Thymus (tissue), 11 donors: ENCODE data around the gene KCNMA1. TPM values are rescaled to one million over a fixed set of nuclear protein-coding genes. Genes with fewer than 3 reads are reported as not detected.
"Not testable (repeated sequence)": the region's sequence is repeated elsewhere in the genome, so short reads cannot be mapped to it uniquely, and the experiment has no call there.

Experiments used
- DNase-seq, 9 donors: peaks; one replicate each; pipeline ENCODE4 v3.0.0-alpha.2; 2013; ENCODE audit warnings: low spot score in 9 of 9, low read depth in 6 of 9, missing footprints in 1 of 9
- H3K27ac ChIP-seq, 2 donors: one replicate each; pipeline ENCODE4 v1.5.1; 2013; ENCODE audit warnings: control low read depth in 1 of 2, low read depth in 1 of 2, low read length in 1 of 2, mild to moderate bottlenecking in 1 of 2, moderate library complexity in 1 of 2
- H3K27me3 ChIP-seq, 2 donors: one replicate each; pipeline ENCODE4 v1.5.1; 2013; ENCODE audit warnings: low read length in 1 of 2; ENCODE audit not compliant: control insufficient read depth in 2 of 2, insufficient read depth in 1 of 2
- H3K36me3 ChIP-seq, 2 donors: one replicate each; pipeline ENCODE4 v1.5.1; 2013; ENCODE audit warnings: low read length in 1 of 2, mild to moderate bottlenecking in 1 of 2, moderate library complexity in 1 of 2; ENCODE audit not compliant: control insufficient read depth in 2 of 2, insufficient read depth in 2 of 2
- H3K4me1 ChIP-seq, 2 donors: one replicate each; pipeline ENCODE4 v1.5.1; 2013; ENCODE audit warnings: low read length in 2 of 2; ENCODE audit not compliant: control insufficient read depth in 2 of 2, insufficient read depth in 2 of 2
- H3K4me3 ChIP-seq, 2 donors: one replicate each; pipeline ENCODE4 v1.5.1; 2013; ENCODE audit warnings: low read length in 2 of 2, control low read depth in 1 of 2, mild to moderate bottlenecking in 1 of 2
- H3K9me3 ChIP-seq, 2 donors: one replicate each; pipeline ENCODE4 v1.5.1; 2013; ENCODE audit warnings: low read length in 1 of 2, mild to moderate bottlenecking in 1 of 2; ENCODE audit not compliant: control insufficient read depth in 2 of 2, insufficient read depth in 1 of 2
- WGBS: extraction: QIAGEN DNeasy Blood & Tissue Kit; methylation state at CpG from one replicate; pipeline ENCODE4 v1.1.7; 2013; 5-methylcytosine and 5-hydroxymethylcytosine counted together
- polyA plus RNA-seq: library from polyadenylated mRNA; stranded (reverse); fragments of 200-250 nt; gene quantifications from one replicate; pipeline ENCODE4 v1.2.3, GENCODE V29; 2013
- total RNA-seq: library from RNA; stranded (reverse); fragments of 120-200 nt; gene quantifications from one replicate; pipeline ENCODE4 v1.2.4, GENCODE V29; 2013
- donor health status: healthy.

KCNMA1 gene
- total and polyA plus RNA-seq, 2 donors = 1.9 to 12.9 TPM

DNA sequence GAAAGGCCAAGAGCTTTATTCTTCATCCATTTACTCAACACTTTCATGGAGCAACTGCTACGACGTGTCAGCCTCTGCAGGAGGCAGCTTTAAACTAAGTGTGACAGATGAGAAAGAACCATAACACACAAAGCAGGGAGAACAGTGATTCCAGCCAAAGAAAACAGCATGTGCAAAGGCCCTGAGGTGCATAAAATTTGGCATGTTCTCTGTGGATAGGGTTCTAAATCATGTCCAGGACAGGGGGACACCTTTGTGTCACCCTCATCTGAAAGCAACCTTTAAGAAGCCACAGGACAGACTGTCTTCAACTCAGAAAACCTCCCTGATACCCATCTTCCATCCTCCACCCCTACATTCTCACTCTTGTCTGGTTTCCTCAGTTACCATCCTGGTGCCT is 116.6 kb downstream of the KCNMA1 start:
- WGBS = 96% methylated on average over 2 of the region's 2 CpGs
- no peak overlapping the region for H3K4me3 ChIP-seq

DNA sequence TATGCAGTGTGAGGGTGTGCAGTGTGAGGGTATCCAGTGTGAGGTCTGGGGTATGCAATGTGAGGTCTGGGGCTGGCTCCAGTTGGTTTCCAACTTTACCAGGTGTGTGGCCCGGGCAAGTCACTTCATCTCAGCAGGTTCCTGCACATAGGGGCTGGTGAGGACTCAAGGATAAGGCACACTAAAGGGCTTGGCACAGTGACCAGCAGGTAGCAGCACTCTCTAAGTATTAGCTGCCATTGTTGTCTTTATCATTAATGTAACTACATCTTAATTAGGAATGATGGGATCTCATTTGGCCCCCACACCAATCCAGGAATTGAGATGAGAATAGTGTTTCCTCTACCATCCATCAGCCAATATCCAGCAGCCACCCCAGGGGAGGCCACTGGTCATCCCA is 117.3 kb downstream of the KCNMA1 start:
- Histone ChIP-seq H3K27ac (no peak overlapping the region), H3K4me1 (no peaks in the 10 kb centered on the region), H3K27me3 (no peaks in the 10 kb centered on the region), H3K36me3 (no peaks in the 10 kb centered on the region), H3K9me3 (no peaks in the 10 kb centered on the region), H3K4me3 (no peak overlapping the region)
- no peak for DNase-seq
- WGBS = 88% methylated on average over 1 of the region's 1 CpG

More for the DNA sequence above, 116.6 kb downstream of the KCNMA1 start:
- Histone ChIP-seq H3K27ac (no peak overlapping the region), H3K9me3 (no peaks in the 10 kb centered on the region), H3K4me1 (no peaks in the 10 kb centered on the region), H3K27me3 (no peaks in the 10 kb centered on the region), H3K36me3 (no peaks in the 10 kb centered on the region)
- DNase-seq = no peak

DNA sequence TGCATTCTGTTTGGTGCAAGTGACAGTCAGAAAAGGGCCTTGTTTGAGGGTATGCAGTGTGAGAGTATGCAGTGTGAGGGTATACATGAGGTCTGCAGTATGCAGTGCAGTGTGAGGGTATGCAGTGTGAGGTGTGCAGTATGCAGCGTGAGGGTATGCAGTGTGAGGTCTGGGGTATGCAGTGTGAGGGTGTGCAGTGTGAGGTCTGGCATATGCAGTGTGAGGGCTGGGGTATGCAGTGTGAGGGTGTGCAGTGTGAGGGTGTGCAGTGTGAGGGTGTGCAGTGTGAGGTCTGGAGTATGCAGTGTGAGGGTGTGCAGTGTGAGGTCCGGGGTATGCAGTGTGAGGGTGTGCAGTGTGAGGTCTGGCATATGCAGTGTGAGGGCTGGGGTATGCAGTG is 117.8 kb downstream of the KCNMA1 start:
- H3K4me3 ChIP-seq, H3K36me3 ChIP-seq, H3K9me3 ChIP-seq, H3K27me3 ChIP-seq, H3K27ac ChIP-seq, H3K4me1 ChIP-seq, DNase-seq: not testable (repeated sequence)
- 83% methylated on average over 2 of the region's 2 CpGs for WGBS

GRCh38 chr10:77518910-77519274 is 118.7 kb downstream of the KCNMA1 start:
- Histone ChIP-seq H3K27ac (no peak overlapping the region), H3K4me1 (no peaks in the 10 kb centered on the region), H3K9me3 (no peaks in the 10 kb centered on the region), H3K27me3 (no peaks in the 10 kb centered on the region), H3K36me3 (no peaks in the 10 kb centered on the region), H3K4me3 (no peak overlapping the region)
- WGBS = 93% methylated on average over 6 of the region's 6 CpGs
- DNase-seq = no peak

DNA sequence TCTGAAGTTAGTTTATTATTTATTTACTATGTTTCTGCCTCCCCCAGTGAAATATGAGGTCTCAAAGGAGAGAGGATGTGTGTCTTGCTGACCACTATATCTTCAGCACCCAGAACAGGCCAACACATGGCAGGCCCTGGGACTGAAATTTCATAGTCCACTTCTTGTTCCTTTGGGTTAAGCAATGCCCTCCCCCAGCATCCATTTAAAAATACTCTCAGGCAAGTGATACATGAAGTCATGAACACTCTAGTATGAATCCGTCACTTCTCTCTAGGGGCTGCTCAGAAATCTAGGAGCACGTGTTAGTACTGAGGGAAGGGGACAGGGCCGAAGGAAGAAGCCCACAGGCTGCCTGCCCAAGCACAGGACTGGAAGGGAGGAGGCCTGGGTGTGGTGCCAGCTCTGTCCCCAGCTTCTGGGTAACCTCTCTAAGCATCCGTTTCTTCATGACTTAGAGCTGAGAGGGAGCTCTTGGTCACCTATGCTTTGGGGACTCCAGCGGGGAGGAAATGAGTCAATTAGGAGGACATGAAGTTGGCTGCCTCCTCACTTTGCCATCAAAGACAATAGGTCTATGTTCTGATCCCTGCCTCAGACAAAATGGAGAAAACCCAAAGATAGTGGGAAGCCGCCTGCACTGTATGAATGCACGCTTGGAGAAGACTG is 119.2 kb downstream of the KCNMA1 start:
- Histone ChIP-seq H3K4me1 (no peaks in the 10 kb centered on the region), H3K27me3 (no peaks in the 10 kb centered on the region), H3K27ac (no peak overlapping the region), H3K4me3 (no peak overlapping the region), H3K36me3 (no peaks in the 10 kb centered on the region), H3K9me3 (no peaks in the 10 kb centered on the region)
- 94% methylated on average over 7 of the region's 7 CpGs for WGBS
- DNase-seq = no peak

DNA sequence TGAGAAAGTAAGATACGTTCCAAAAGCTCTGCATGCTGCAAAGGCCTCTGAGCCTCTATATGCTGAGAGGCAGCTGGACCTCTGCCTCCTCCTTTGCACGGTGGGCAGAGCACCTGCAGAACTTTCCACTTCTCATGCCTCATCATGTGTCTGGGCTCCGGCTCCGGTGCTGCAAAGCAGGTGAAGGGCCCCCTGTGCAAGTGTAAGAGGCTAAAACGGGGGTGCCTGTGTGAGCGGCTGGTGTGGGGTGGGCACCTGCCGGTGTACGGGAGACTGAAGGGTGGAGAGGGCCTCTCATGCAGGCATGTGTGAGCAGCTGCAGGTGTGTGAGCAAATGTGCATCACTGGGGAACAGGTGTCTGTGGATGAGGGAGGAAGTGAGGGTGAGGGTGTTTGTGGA is 121.0 kb downstream of the KCNMA1 start:
- Histone ChIP-seq H3K9me3 (no peaks in the 10 kb centered on the region), H3K4me1 (no peaks in the 10 kb centered on the region), H3K36me3 (no peaks in the 10 kb centered on the region), H3K27me3 (no peaks in the 10 kb centered on the region), H3K4me3 (no peak overlapping the region), H3K27ac (no peak overlapping the region)
- DNase-seq = no peak
- 90% methylated on average over 8 of the region's 8 CpGs for WGBS

DNA sequence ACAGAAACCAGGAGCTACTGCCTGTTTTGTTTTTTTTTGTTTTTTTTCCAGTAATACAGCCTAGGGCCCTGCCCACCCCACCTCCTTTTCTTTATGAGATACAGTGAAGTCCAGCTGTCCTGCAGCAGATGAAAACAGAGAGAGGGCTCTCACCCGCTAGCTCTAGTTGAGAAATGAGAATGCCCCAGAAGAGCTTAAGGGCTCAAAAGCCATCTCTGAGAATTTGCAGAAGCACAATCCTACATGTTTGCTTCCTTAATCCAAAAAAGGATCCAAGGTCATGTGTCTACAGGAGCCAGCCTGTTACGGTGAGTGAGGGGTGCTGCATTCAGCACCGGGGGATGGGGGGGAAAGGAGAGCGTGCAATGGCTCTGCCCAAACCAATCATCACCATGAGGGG is 122.7 kb downstream of the KCNMA1 start:
- no peaks in the 10 kb centered on the region for H3K27me3 ChIP-seq
- WGBS = 96% methylated on average over 4 of the region's 4 CpGs
- DNase-seq = no peak
- no peaks in the 10 kb centered on the region for H3K4me1 ChIP-seq
- no peaks in the 10 kb centered on the region for H3K9me3 ChIP-seq
- no peaks in the 10 kb centered on the region for H3K36me3 ChIP-seq
- H3K27ac ChIP-seq = no peak overlapping the region
- H3K4me3 ChIP-seq = no peak overlapping the region

- Histone ChIP-seq H3K9me3 (no peaks in the 10 kb centered on the region), H3K4me1 (no peaks in the 10 kb centered on the region), H3K4me3 (no peak overlapping the region), H3K36me3 (no peaks in the 10 kb centered on the region), H3K27ac (no peak overlapping the region), H3K27me3 (no peaks in the 10 kb centered on the region)
- no peak for DNase-seq
- 92% methylated on average over 15 of the region's 15 CpGs for WGBS
Observed at GRCh38 chr10:77513781-77514331, 123.8 kb downstream of the KCNMA1 start.

GRCh38 chr10:77513220-77513619 is 124.4 kb downstream of the KCNMA1 start:
- no peak for DNase-seq
- Histone ChIP-seq H3K27me3 (no peaks in the 10 kb centered on the region), H3K4me3 (no peak overlapping the region), H3K36me3 (no peaks in the 10 kb centered on the region), H3K4me1 (no peaks in the 10 kb centered on the region), H3K27ac (no peak overlapping the region), H3K9me3 (no peaks in the 10 kb centered on the region)
- 96% methylated on average over 7 of the region's 7 CpGs for WGBS
